Activated naive CD8-positive, alpha-beta T cell treated with anti-CD3 and anti-CD28 coated beads, Interleukin-2, amount 50 U/mL, for 24 hours (primary cell): ENCODE data around the gene CTTNBP2NL.
A peak's percentile ranks its signal among the peaks of the same experiment; 100 is the strongest.
"Not testable (repeated sequence)": the region's sequence is repeated elsewhere in the genome, so short reads cannot be mapped to it uniquely, and the experiment has no call there.

Source experiments
- ATAC-seq: fragments of 150-1000 bp; cut with Tn5 transposase; one replicate; pipeline ENCODE4 v1.10.0; 2021
- DNase-seq: peaks from one replicate; pipeline ENCODE4 v3.0.0; 2021
- H3K27ac Mint-ChIP-seq: one replicate; pipeline ENCODE4 v1.8.0; 2021; ENCODE audit warnings: mild to moderate bottlenecking, mixed read lengths
- H3K27me3 Mint-ChIP-seq: one replicate; pipeline ENCODE4 v1.8.0; 2021; ENCODE audit warnings: mixed read lengths
- H3K36me3 Mint-ChIP-seq: one replicate; pipeline ENCODE4 v1.8.0; 2021; ENCODE audit warnings: low read depth, mixed read lengths
- H3K4me1 Mint-ChIP-seq: one replicate; pipeline ENCODE4 v1.8.0; 2021; ENCODE audit warnings: mixed read lengths
- H3K4me3 Mint-ChIP-seq: one replicate; pipeline ENCODE4 v1.8.0; 2021; ENCODE audit warnings: mild to moderate bottlenecking, moderate library complexity, mixed read lengths
- H3K9me3 Mint-ChIP-seq: one replicate; pipeline ENCODE4 v1.8.0; 2021; ENCODE audit warnings: mixed read lengths

Gene CTTNBP2NL

GRCh38 chr1:112394743-112395062 lies 1.3 kb upstream of the CTTNBP2NL start:
- ATAC-seq (no peak), DNase-seq (no peak)
- no peaks in the 10 kb centered on the region for H3K9me3 Mint-ChIP-seq
- H3K4me1 Mint-ChIP-seq: peaks cover 40% of the 10 kb centered on the region
- peak overlapping the region; percentile 30 for H3K4me3 Mint-ChIP-seq
- peak overlapping the region; percentile 33 for H3K27ac Mint-ChIP-seq
- H3K36me3 Mint-ChIP-seq: no peaks in the 10 kb centered on the region
- peaks cover 23% of the 10 kb centered on the region for H3K27me3 Mint-ChIP-seq

- Mint-ChIP-seq H3K27me3 (peaks cover 23% of the 10 kb centered on the region), H3K27ac (peak overlapping the region; percentile 78), H3K4me3 (peak overlapping the region; percentile 89), H3K36me3 (no peaks in the 10 kb centered on the region), H3K9me3 (no peaks in the 10 kb centered on the region), H3K4me1 (peaks cover 34% of the 10 kb centered on the region)
- ATAC-seq (no peak), DNase-seq (no peak)
These were observed 676 bp upstream of the CTTNBP2NL start for GRCh38 chr1:112395256-112395820.

GRCh38 chr1:112396653-112397471 lies 848 bp downstream of the CTTNBP2NL start:
- ATAC-seq (no peak), DNase-seq (no peak)
- Mint-ChIP-seq H3K27ac (peak overlapping the region; percentile 68), H3K36me3 (no peaks in the 10 kb centered on the region), H3K4me3 (peak overlapping the region; percentile 89), H3K9me3 (no peaks in the 10 kb centered on the region), H3K4me1 (peaks cover 29% of the 10 kb centered on the region), H3K27me3 (peaks cover 15% of the 10 kb centered on the region)

GRCh38 chr1:112397841-112398240 lies 1.8 kb downstream of the CTTNBP2NL start:
- Mint-ChIP-seq H3K4me1 (peaks cover 31% of the 10 kb centered on the region), H3K4me3 (no peak overlapping the region), H3K9me3 (no peaks in the 10 kb centered on the region), H3K27me3 (peaks cover 13% of the 10 kb centered on the region), H3K27ac (no peak overlapping the region), H3K36me3 (no peaks in the 10 kb centered on the region)
- ATAC-seq (no peak), DNase-seq (no peak)

GRCh38 chr1:112399456-112399855 lies 3.4 kb downstream of the CTTNBP2NL start:
- Mint-ChIP-seq H3K9me3 (no peaks in the 10 kb centered on the region), H3K27me3 (peaks cover 3% of the 10 kb centered on the region), H3K4me3 (no peak overlapping the region), H3K4me1 (peaks cover 29% of the 10 kb centered on the region), H3K36me3 (no peaks in the 10 kb centered on the region), H3K27ac (no peak overlapping the region)
- DNase-seq (no peak), ATAC-seq (no peak)

- not testable (repeated sequence) for ATAC-seq, H3K27ac Mint-ChIP-seq
These were observed 4.7 kb downstream of the CTTNBP2NL start for GRCh38 chr1:112400706-112401105.

GRCh38 chr1:112402682-112403643 lies 6.9 kb downstream of the CTTNBP2NL start:
- H3K4me3 Mint-ChIP-seq: no peak overlapping the region
- H3K4me1 Mint-ChIP-seq: peaks cover 11% of the 10 kb centered on the region
- no peaks in the 10 kb centered on the region for H3K9me3 Mint-ChIP-seq
- H3K36me3 Mint-ChIP-seq: no peaks in the 10 kb centered on the region
- ATAC-seq (no peak), DNase-seq (no peak)
- H3K27ac Mint-ChIP-seq: peak overlapping the region; percentile 4
- H3K27me3 Mint-ChIP-seq: no peaks in the 10 kb centered on the region

More at GRCh38 chr1:112400706-112401105, 4.7 kb downstream of the CTTNBP2NL start:
- H3K4me3 Mint-ChIP-seq, DNase-seq, H3K9me3 Mint-ChIP-seq, H3K27me3 Mint-ChIP-seq, H3K36me3 Mint-ChIP-seq: not testable (repeated sequence)
- peaks cover 20% of the 10 kb centered on the region for H3K4me1 Mint-ChIP-seq

- H3K27ac Mint-ChIP-seq: no peak overlapping the region
- ATAC-seq (no peak), DNase-seq (no peak)
- peaks cover 9% of the 10 kb centered on the region for H3K4me1 Mint-ChIP-seq
- no peaks in the 10 kb centered on the region for H3K36me3 Mint-ChIP-seq
- no peaks in the 10 kb centered on the region for H3K9me3 Mint-ChIP-seq
- no peak overlapping the region for H3K4me3 Mint-ChIP-seq
- no peaks in the 10 kb centered on the region for H3K27me3 Mint-ChIP-seq
These were observed 10.8 kb downstream of the CTTNBP2NL start for GRCh38 chr1:112406771-112407170.

GRCh38 chr1:112409414-112409813 lies 13.4 kb downstream of the CTTNBP2NL start:
- Mint-ChIP-seq H3K27me3 (no peaks in the 10 kb centered on the region), H3K27ac (no peak overlapping the region), H3K9me3 (no peaks in the 10 kb centered on the region), H3K4me1 (peaks cover under 1% of the 10 kb centered on the region), H3K36me3 (no peaks in the 10 kb centered on the region), H3K4me3 (no peak overlapping the region)
- ATAC-seq: no peak
- no peak for DNase-seq

GRCh38 chr1:112410673-112411072 lies 14.7 kb downstream of the CTTNBP2NL start:
- Mint-ChIP-seq H3K36me3 (no peaks in the 10 kb centered on the region), H3K9me3 (no peaks in the 10 kb centered on the region), H3K4me3 (no peak overlapping the region), H3K4me1 (no peaks in the 10 kb centered on the region), H3K27ac (no peak overlapping the region), H3K27me3 (no peaks in the 10 kb centered on the region)
- ATAC-seq (no peak), DNase-seq (no peak)

GRCh38 chr1:112417271-112417670 lies 21.3 kb downstream of the CTTNBP2NL start:
- no peak for ATAC-seq
- H3K36me3 Mint-ChIP-seq: peaks cover 2% of the 10 kb centered on the region
- H3K27me3 Mint-ChIP-seq: peaks cover 2% of the 10 kb centered on the region
- DNase-seq: no peak
- H3K27ac Mint-ChIP-seq: no peak overlapping the region
- H3K4me1 Mint-ChIP-seq: no peaks in the 10 kb centered on the region
- no peak overlapping the region for H3K4me3 Mint-ChIP-seq
- no peaks in the 10 kb centered on the region for H3K9me3 Mint-ChIP-seq

- no peak overlapping the region for H3K4me3 Mint-ChIP-seq
- no peak for DNase-seq
- H3K27ac Mint-ChIP-seq: no peak overlapping the region
- H3K36me3 Mint-ChIP-seq: peaks cover 2% of the 10 kb centered on the region
- H3K27me3 Mint-ChIP-seq: peaks cover 2% of the 10 kb centered on the region
- no peak for ATAC-seq
- H3K9me3 Mint-ChIP-seq: no peaks in the 10 kb centered on the region
- no peaks in the 10 kb centered on the region for H3K4me1 Mint-ChIP-seq
These were observed 22.3 kb downstream of the CTTNBP2NL start for GRCh38 chr1:112418099-112418892.

GRCh38 chr1:112423207-112423606 lies 27.2 kb downstream of the CTTNBP2NL start:
- no peak for DNase-seq
- Mint-ChIP-seq H3K27me3 (no peaks in the 10 kb centered on the region), H3K4me3 (no peak overlapping the region), H3K27ac (no peak overlapping the region), H3K9me3 (no peaks in the 10 kb centered on the region), H3K36me3 (no peaks in the 10 kb centered on the region), H3K4me1 (no peaks in the 10 kb centered on the region)
- no peak for ATAC-seq

- H3K36me3 Mint-ChIP-seq, DNase-seq, ATAC-seq, H3K4me3 Mint-ChIP-seq, H3K27me3 Mint-ChIP-seq, H3K4me1 Mint-ChIP-seq, H3K27ac Mint-ChIP-seq, H3K9me3 Mint-ChIP-seq: not testable (repeated sequence)
These were observed 27.7 kb downstream of the CTTNBP2NL start for GRCh38 chr1:112423666-112424065.
